HTR-8/SVneo (cell line): ENCODE data around the gene ZCCHC14.
A peak's percentile ranks its signal among the peaks of the same experiment; 100 is the strongest.

Experiments used
- DNase-seq: peaks from one replicate; pipeline ENCODE4 v3.0.0; 2011; ENCODE audit warnings: low spot score, mixed read lengths; ENCODE audit not compliant: insufficient read length
- FAIRE-seq: peaks from 2 replicates; lab custom pipeline; 2011; peaks lifted over from hg19 to GRCh38; lab: Jason Lieb, UNC

Gene ZCCHC14

GRCh38 chr16:87492721-87493607 is at the start of gene ZCCHC14:
ZCCHC14 (minus strand) TSS chr16:87493024; CDS start chr16:87492238, 786 bp downstream.
- peak; percentile 92 for FAIRE-seq
- peak; percentile 98 for DNase-seq

- FAIRE-seq = no peak
- DNase-seq = no peak
Measured at GRCh38 chr16:87541872-87542234, 49.0 kb upstream of the ZCCHC14 start.

GRCh38 chr16:87541147-87541871 is 48.5 kb upstream of the ZCCHC14 start:
- DNase-seq = no peak
- FAIRE-seq = no peak

GRCh38 chr16:87540897-87541146 is 48.0 kb upstream of the ZCCHC14 start:
- no peak for DNase-seq

GRCh38 chr16:87540072-87540896 is 47.5 kb upstream of the ZCCHC14 start:
- no peak for FAIRE-seq
- no peak for DNase-seq

More at GRCh38 chr16:87540897-87541146, 48.0 kb upstream of the ZCCHC14 start:
- no peak for FAIRE-seq

- FAIRE-seq (no peak), DNase-seq (no peak)
Measured at GRCh38 chr16:87539113-87539512, 46.3 kb upstream of the ZCCHC14 start.

- DNase-seq = no peak
- no peak for FAIRE-seq
Measured at GRCh38 chr16:87538594-87538993, 45.8 kb upstream of the ZCCHC14 start.

- DNase-seq = no peak
- no peak for FAIRE-seq
Measured at GRCh38 chr16:87538160-87538559, 45.3 kb upstream of the ZCCHC14 start.

GRCh38 chr16:87536795-87537142 is 43.9 kb upstream of the ZCCHC14 start:
- DNase-seq (no peak), FAIRE-seq (no peak)

- no peak for FAIRE-seq
- no peak for DNase-seq
Measured at GRCh38 chr16:87535855-87536794, 43.3 kb upstream of the ZCCHC14 start.

- DNase-seq = no peak
- no peak for FAIRE-seq
Measured at GRCh38 chr16:87535457-87535854, 42.6 kb upstream of the ZCCHC14 start.

- DNase-seq = no peak
Measured at GRCh38 chr16:87534751-87535150, 41.9 kb upstream of the ZCCHC14 start.

GRCh38 chr16:87534030-87534653 is 41.3 kb upstream of the ZCCHC14 start:
- no peak for FAIRE-seq
- no peak for DNase-seq

More at GRCh38 chr16:87534751-87535150, 41.9 kb upstream of the ZCCHC14 start:
- no peak for FAIRE-seq

GRCh38 chr16:87533061-87533460 is 40.2 kb upstream of the ZCCHC14 start:
- FAIRE-seq (no peak), DNase-seq (no peak)

- no peak for FAIRE-seq
- no peak for DNase-seq
Measured at GRCh38 chr16:87531418-87531817, 38.6 kb upstream of the ZCCHC14 start.

GRCh38 chr16:87528690-87529579 is 36.1 kb upstream of the ZCCHC14 start:
- DNase-seq (no peak), FAIRE-seq (no peak)

- no peak for FAIRE-seq
- DNase-seq = no peak
Measured at GRCh38 chr16:87527055-87527724, 34.4 kb upstream of the ZCCHC14 start.
